Glutamatergic neuron (in vitro differentiated cells): Measurements from ENCODE around the gene PLCL1. TPM values are rescaled to one million over a fixed set of nuclear protein-coding genes. Genes with fewer than 3 reads are reported as not detected.

ENCODE experiments used
- DNase-seq: peaks from one replicate; pipeline ENCODE4 v3.0.0; 2022
- H3K27ac Mint-ChIP-seq: one replicate; pipeline ENCODE4 v1.8.0; 2020; ENCODE audit warnings: mild to moderate bottlenecking, mixed read lengths, inconsistent platforms; ENCODE audit not compliant: unreplicated experiment
- H3K27me3 Mint-ChIP-seq: one replicate; pipeline ENCODE4 v1.8.0; 2020; ENCODE audit warnings: mild to moderate bottlenecking, moderate library complexity, mixed read lengths, inconsistent platforms; ENCODE audit not compliant: unreplicated experiment
- H3K36me3 Mint-ChIP-seq: one replicate; pipeline ENCODE4 v1.8.0; 2020; ENCODE audit warnings: mild to moderate bottlenecking, mixed read lengths, inconsistent platforms; ENCODE audit not compliant: unreplicated experiment
- H3K4me1 Mint-ChIP-seq: one replicate; pipeline ENCODE4 v1.8.0; 2020; ENCODE audit warnings: mild to moderate bottlenecking, low read depth, mixed read lengths, inconsistent platforms; ENCODE audit not compliant: unreplicated experiment
- H3K4me3 Mint-ChIP-seq: one replicate; pipeline ENCODE4 v1.8.0; 2020; ENCODE audit warnings: mild to moderate bottlenecking, mixed read lengths, inconsistent platforms; ENCODE audit not compliant: unreplicated experiment
- H3K9me3 Mint-ChIP-seq: one replicate; pipeline ENCODE4 v1.8.0; 2020; ENCODE audit warnings: mild to moderate bottlenecking, moderate library complexity, mixed read lengths, inconsistent platforms; ENCODE audit not compliant: unreplicated experiment
- total RNA-seq: library from RNA; stranded (reverse); fragmentation: NEBNext Ultra II Directional; extraction: Animal tissue kit (Norgen Biotek cat#: 25700); gene quantifications from one replicate; pipeline ENCODE4 v1.2.1, GENCODE V29; 2021; ENCODE audit not compliant: unreplicated experiment
- TF ChIP-seq, protein P1 (sequence below): fragments of 200-600 bp; sonication (generic); IDR thresholded peaks from one replicate; pipeline ENCODE4 v1.5.0; 2021; ENCODE audit not compliant: partially characterized antibody, unreplicated experiment

Gene PLCL1
- total RNA-seq, 1 donor from 2014 or later = 28.8 TPM

DNA sequence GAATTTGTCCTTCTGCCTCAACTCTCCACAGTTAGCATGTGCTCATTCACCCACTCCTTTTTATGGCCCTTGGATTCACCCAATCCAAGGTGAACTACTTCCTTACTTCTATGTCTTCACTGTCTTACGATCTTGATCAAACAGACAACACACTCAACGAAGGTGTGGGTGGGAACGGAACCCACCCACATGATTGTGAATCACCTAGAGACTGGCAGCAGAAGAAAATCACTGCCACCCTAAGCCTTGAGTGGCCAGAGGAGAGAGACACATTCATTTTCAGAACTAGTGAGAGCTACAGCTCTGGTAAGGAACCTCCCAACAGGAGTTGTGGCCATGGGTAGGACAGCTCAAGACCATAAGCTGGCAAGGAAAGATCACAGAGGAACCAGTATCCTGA is 194.3 kb downstream of the PLCL1 start:
- Mint-ChIP-seq H3K4me1 (no peaks in the 10 kb centered on the region), H3K27me3 (peaks cover 4% of the 10 kb centered on the region), H3K27ac (no peak overlapping the region), H3K9me3 (peaks cover 6% of the 10 kb centered on the region), H3K36me3 (no peaks in the 10 kb centered on the region), H3K4me3 (no peak overlapping the region)
- TF ChIP-seq, protein P1, sequence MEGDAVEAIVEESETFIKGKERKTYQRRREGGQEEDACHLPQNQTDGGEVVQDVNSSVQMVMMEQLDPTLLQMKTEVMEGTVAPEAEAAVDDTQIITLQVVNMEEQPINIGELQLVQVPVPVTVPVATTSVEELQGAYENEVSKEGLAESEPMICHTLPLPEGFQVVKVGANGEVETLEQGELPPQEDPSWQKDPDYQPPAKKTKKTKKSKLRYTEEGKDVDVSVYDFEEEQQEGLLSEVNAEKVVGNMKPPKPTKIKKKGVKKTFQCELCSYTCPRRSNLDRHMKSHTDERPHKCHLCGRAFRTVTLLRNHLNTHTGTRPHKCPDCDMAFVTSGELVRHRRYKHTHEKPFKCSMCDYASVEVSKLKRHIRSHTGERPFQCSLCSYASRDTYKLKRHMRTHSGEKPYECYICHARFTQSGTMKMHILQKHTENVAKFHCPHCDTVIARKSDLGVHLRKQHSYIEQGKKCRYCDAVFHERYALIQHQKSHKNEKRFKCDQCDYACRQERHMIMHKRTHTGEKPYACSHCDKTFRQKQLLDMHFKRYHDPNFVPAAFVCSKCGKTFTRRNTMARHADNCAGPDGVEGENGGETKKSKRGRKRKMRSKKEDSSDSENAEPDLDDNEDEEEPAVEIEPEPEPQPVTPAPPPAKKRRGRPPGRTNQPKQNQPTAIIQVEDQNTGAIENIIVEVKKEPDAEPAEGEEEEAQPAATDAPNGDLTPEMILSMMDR = no peak
- DNase-seq = no peak

DNA sequence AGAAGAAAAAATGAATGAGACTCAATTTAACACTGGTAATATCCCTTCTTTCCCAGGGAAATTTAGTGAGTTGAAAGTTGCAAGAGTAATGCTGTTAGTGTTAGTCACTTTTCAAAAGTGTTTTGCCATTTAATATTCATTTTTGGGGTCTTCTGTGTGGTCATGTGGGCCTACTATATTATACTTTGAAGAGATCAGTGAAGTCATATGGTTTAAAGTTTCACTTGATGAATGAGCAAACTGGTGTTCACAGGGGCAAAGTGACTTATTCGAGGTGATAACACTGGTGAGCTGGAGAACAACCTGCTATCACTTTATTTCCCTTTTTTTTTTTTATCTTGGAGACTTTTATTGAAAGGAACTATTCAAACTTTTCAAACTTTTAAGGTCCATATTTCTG is 196.0 kb downstream of the PLCL1 start:
- Mint-ChIP-seq H3K36me3 (no peaks in the 10 kb centered on the region), H3K27me3 (peaks cover 4% of the 10 kb centered on the region)
- no peak for DNase-seq

DNA sequence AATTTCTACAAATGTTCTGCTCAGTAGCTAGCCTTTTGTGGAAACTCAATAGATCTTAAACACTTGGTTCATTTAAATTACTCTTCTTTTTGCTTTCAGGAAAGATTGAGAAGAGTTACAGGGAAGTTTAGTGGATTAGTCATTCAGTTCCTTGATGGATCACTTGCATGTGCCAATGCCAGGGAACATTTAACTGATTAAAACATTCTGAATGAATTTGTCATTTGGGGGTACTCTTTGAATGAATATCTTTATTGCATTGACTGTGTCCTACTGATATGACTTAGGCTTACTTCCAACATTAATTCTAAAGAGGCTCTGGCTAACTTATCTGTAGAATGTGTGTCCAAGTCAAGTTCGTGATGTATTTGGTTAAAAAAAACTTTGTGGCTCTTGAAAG is 199.8 kb downstream of the PLCL1 start:
- TF ChIP-seq, protein P1 = no peak
- no peaks in the 10 kb centered on the region for H3K4me1 Mint-ChIP-seq
- H3K27ac Mint-ChIP-seq = no peak overlapping the region
- peaks cover 3% of the 10 kb centered on the region for H3K9me3 Mint-ChIP-seq
- H3K27me3 Mint-ChIP-seq = peaks cover 2% of the 10 kb centered on the region
- H3K4me3 Mint-ChIP-seq = no peak overlapping the region
- no peaks in the 10 kb centered on the region for H3K36me3 Mint-ChIP-seq
- no peak for DNase-seq

More for the DNA sequence above, 196.0 kb downstream of the PLCL1 start:
- Mint-ChIP-seq H3K9me3 (peaks cover 6% of the 10 kb centered on the region), H3K4me1 (no peaks in the 10 kb centered on the region), H3K27ac (no peak overlapping the region), H3K4me3 (no peak overlapping the region)
- TF ChIP-seq, protein P1 = no peak

DNA sequence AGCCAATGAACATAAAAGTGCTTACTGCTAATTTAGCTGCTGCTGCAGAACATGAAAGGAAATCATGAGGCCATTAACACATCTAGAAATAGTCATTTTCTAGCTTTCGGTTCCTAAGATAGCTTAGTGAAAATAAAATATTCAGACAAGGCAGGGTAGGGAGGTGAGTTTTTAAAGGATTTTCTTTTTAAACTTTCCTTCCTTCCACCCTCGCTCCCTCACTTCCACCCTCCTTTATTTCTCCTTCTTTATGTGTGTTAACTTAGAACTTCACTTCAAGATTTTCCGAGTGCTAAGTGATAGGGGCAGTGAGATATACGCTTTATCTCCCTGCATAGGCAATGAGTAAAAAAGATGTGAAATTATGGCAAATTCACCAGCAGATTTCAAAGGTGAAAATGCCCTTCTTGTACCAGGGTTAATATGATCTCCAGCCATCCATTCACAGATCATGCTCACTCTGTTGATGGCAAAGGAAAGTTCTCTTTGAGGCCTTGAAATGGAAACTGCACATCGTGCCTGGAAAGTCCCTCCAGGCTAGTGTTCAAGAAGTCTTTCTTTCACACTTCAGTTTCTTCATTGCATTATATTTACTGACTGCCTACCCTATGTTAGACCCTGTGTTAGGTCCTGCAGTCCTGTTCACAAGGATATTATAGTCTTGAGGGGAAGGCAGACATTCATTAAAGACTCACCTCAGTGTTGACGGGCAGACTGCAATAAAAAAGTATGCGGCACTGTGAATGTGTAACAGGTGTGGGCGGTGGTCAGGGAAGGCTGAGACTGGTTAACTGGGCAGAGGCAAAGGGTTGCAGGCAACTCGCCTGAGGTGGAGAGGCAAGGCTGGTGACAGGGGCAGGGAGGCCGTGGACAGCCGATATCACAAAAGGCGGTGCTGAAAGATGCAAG is 200.8 kb downstream of the PLCL1 start:
- DNase-seq = no peak
- H3K9me3 Mint-ChIP-seq = peaks cover 3% of the 10 kb centered on the region
- TF ChIP-seq, protein P1 = no peak
- H3K4me1 Mint-ChIP-seq = no peaks in the 10 kb centered on the region
- no peaks in the 10 kb centered on the region for H3K36me3 Mint-ChIP-seq
- peaks cover 2% of the 10 kb centered on the region for H3K27me3 Mint-ChIP-seq
- H3K27ac Mint-ChIP-seq = no peak overlapping the region
- no peak overlapping the region for H3K4me3 Mint-ChIP-seq

DNA sequence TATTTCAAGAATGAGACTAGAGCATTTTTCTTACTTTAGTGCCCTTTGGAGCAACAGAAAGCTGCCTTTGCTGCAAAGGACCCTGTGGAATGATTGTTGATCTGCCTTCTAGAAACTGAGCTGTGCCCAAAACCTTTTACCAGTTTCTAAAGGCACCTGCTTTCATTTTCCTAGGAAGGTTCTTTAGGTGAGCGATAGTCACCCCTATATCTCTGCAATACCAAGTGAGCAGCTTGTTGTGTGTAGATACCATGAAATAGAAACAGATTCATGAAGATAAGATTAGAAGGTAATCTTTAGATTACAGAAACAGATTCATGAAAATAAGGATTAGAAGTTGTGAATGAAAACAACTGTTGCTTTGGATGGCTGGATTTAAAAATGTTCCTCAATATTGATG is 202.3 kb downstream of the PLCL1 start:
- Mint-ChIP-seq H3K4me3 (no peak overlapping the region), H3K9me3 (no peaks in the 10 kb centered on the region), H3K27ac (no peak overlapping the region), H3K4me1 (no peaks in the 10 kb centered on the region), H3K36me3 (no peaks in the 10 kb centered on the region), H3K27me3 (no peaks in the 10 kb centered on the region)
- DNase-seq = no peak
- TF ChIP-seq, protein P1 = no peak
